NCI-H2171 treated with DMSO at 0.1 percent for 48 hours (cell line): Measurements from ENCODE around the gene MEN1.
A peak's percentile ranks its signal among the peaks of the same experiment; 100 is the strongest.

Experiments
- DNase-seq: peaks from one replicate; lab custom pipeline; 2025; lab: John Stamatoyannopoulos, UW

Gene MEN1

GRCh38 chr11:64784813-64785581 lies 25.4 kb downstream of the MEN1 start:
- DNase-seq = no peak

GRCh38 chr11:64778473-64779298 lies 31.7 kb downstream of the MEN1 start, which contains the start of gene SF1:
SF1 (minus strand) TSS chr11:64778542; CDS start chr11:64778392, 150 bp downstream.
- DNase-seq = peak; percentile 100

- DNase-seq = no peak
Observed at GRCh38 chr11:64778223-64778472, 32.2 kb downstream of the MEN1 start.

- DNase-seq = peak; percentile 63
Observed at GRCh38 chr11:64777449-64778222, 32.7 kb downstream of the MEN1 start.

GRCh38 chr11:64776875-64777274 lies 33.5 kb downstream of the MEN1 start:
- DNase-seq = no peak

GRCh38 chr11:64776425-64776824 lies 33.9 kb downstream of the MEN1 start:
- no peak for DNase-seq

- no peak for DNase-seq
Observed at GRCh38 chr11:64774144-64774543, 36.2 kb downstream of the MEN1 start.

GRCh38 chr11:64772303-64773018 lies 37.9 kb downstream of the MEN1 start:
- DNase-seq = no peak

- no peak for DNase-seq
Observed at GRCh38 chr11:64771861-64772260, 38.5 kb downstream of the MEN1 start.

GRCh38 chr11:64770120-64770519 lies 40.2 kb downstream of the MEN1 start:
- no peak for DNase-seq

- DNase-seq = no peak
Observed at GRCh38 chr11:64769283-64769682, 41.1 kb downstream of the MEN1 start.

- no peak for DNase-seq
Observed at GRCh38 chr11:64768300-64768694, 42.1 kb downstream of the MEN1 start.

GRCh38 chr11:64767344-64768299 lies 42.7 kb downstream of the MEN1 start:
- DNase-seq = peak; percentile 30

GRCh38 chr11:64766881-64767280 lies 43.5 kb downstream of the MEN1 start:
- DNase-seq = no peak

- DNase-seq = no peak
Observed at GRCh38 chr11:64765851-64766665, 44.3 kb downstream of the MEN1 start.

GRCh38 chr11:64765291-64765850 lies 45.0 kb downstream of the MEN1 start:
- no peak for DNase-seq

- DNase-seq = no peak
Observed at GRCh38 chr11:64764753-64765152, 45.6 kb downstream of the MEN1 start.

GRCh38 chr11:64764040-64764611 lies 46.2 kb downstream of the MEN1 start:
- DNase-seq = no peak

GRCh38 chr11:64763526-64764039 lies 46.8 kb downstream of the MEN1 start:
- DNase-seq = no peak
